Mesendoderm (in vitro differentiated cells): Measurements from ENCODE around the gene ELAC1. TPM values are rescaled to one million over a fixed set of nuclear protein-coding genes. Genes with fewer than 3 reads are reported as not detected.

ENCODE experiments used
- DNase-seq: peaks from one replicate; pipeline ENCODE4 v3.0.0; 2013
- H2AK5ac ChIP-seq: 2 replicates; pipeline ENCODE4 v1.6.1; 2013; ENCODE audit warnings: low read length, inconsistent platforms
- H2BK120ac ChIP-seq: 2 replicates; pipeline ENCODE4 v1.6.1; 2013; ENCODE audit warnings: low read depth, mild to moderate bottlenecking, low read length, moderate library complexity, mixed read lengths
- H2BK15ac ChIP-seq: replicated peaks from 2 replicates; pipeline ENCODE4 v1.6.1; 2013; ENCODE audit warnings: low read depth, mild to moderate bottlenecking, moderate library complexity
- H2BK5ac ChIP-seq: 2 replicates; pipeline ENCODE4 v1.6.1; 2013; ENCODE audit warnings: low read length, inconsistent platforms
- H3K18ac ChIP-seq: 2 replicates; pipeline ENCODE4 v1.6.1; 2013; ENCODE audit warnings: mild to moderate bottlenecking, low read length, mixed read lengths
- H3K23ac ChIP-seq: one replicate; pipeline ENCODE4 v1.6.1; 2013; ENCODE audit warnings: low read length
- H3K27ac ChIP-seq: 2 replicates; pipeline ENCODE4 v1.5.1; 2013; ENCODE audit warnings: low read depth, mild to moderate bottlenecking, inconsistent platforms, low read length, moderate library complexity
- H3K27me3 ChIP-seq: 2 replicates; pipeline ENCODE4 v1.6.1; 2013; ENCODE audit warnings: low read length, control low read depth, mild to moderate bottlenecking, inconsistent platforms; ENCODE audit not compliant: insufficient read depth, poor library complexity
- H3K36me3 ChIP-seq: 2 replicates; pipeline ENCODE4 v1.6.1; 2013; ENCODE audit warnings: low read length, inconsistent platforms; ENCODE audit not compliant: control insufficient read depth, insufficient read depth
- H3K4ac ChIP-seq: one replicate; pipeline ENCODE4 v1.6.1; 2013; ENCODE audit warnings: low read depth, mild to moderate bottlenecking, low read length, moderate library complexity
- H3K4me1 ChIP-seq: 2 replicates; pipeline ENCODE4 v1.6.1; 2013; ENCODE audit warnings: low read depth, low read length, inconsistent platforms; ENCODE audit not compliant: control insufficient read depth
- H3K4me2 ChIP-seq: 2 replicates; pipeline ENCODE4 v1.6.1; 2013; ENCODE audit warnings: low read length
- H3K4me3 ChIP-seq: 2 replicates; pipeline ENCODE4 v1.5.1; 2013; ENCODE audit warnings: mild to moderate bottlenecking, low read length
- H3K56ac ChIP-seq: one replicate; pipeline ENCODE4 v1.6.1; 2013; ENCODE audit warnings: low read length
- H3K79me1 ChIP-seq: 2 replicates; pipeline ENCODE4 v1.6.1; 2013; ENCODE audit warnings: low read length, inconsistent platforms
- H3K79me2 ChIP-seq: 2 replicates; pipeline ENCODE4 v1.6.1; 2013; ENCODE audit warnings: mild to moderate bottlenecking, low read length; ENCODE audit not compliant: control insufficient read depth, insufficient read depth
- H3K9ac ChIP-seq: 2 replicates; pipeline ENCODE4 v1.6.1; 2013; ENCODE audit warnings: low read length, inconsistent platforms
- H4K5ac ChIP-seq: one replicate; pipeline ENCODE4 v1.6.1; 2013; ENCODE audit warnings: low read length
- H4K8ac ChIP-seq: one replicate; pipeline ENCODE4 v1.6.1; 2013; ENCODE audit warnings: low read depth, mild to moderate bottlenecking, control low read depth, low read length, moderate library complexity
- WGBS: extraction: QIAGEN DNeasy Blood & Tissue Kit; methylation state at CpG from one replicate; pipeline ENCODE4 v1.1.7; 2013; ENCODE audit warnings: low lambda C conversion rate, missing lambda C conversion rate; ENCODE audit not compliant: insufficient coverage; ENCODE audit errors: extremely low coverage; 5-methylcytosine and 5-hydroxymethylcytosine counted together
- polyA plus RNA-seq, 2 experiments: library from polyadenylated mRNA; stranded (reverse); fragments of 200-250 nt; gene quantifications; one replicate each; pipeline ENCODE4 v1.2.3, GENCODE V29; 2013

The ELAC1 gene, protein sequence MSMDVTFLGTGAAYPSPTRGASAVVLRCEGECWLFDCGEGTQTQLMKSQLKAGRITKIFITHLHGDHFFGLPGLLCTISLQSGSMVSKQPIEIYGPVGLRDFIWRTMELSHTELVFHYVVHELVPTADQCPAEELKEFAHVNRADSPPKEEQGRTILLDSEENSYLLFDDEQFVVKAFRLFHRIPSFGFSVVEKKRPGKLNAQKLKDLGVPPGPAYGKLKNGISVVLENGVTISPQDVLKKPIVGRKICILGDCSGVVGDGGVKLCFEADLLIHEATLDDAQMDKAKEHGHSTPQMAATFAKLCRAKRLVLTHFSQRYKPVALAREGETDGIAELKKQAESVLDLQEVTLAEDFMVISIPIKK
- polyA plus RNA-seq (2013, experiment 1 of 2) = 5.2 TPM
- 4.8 TPM for polyA plus RNA-seq (2013, experiment 2 of 2)

DNA sequence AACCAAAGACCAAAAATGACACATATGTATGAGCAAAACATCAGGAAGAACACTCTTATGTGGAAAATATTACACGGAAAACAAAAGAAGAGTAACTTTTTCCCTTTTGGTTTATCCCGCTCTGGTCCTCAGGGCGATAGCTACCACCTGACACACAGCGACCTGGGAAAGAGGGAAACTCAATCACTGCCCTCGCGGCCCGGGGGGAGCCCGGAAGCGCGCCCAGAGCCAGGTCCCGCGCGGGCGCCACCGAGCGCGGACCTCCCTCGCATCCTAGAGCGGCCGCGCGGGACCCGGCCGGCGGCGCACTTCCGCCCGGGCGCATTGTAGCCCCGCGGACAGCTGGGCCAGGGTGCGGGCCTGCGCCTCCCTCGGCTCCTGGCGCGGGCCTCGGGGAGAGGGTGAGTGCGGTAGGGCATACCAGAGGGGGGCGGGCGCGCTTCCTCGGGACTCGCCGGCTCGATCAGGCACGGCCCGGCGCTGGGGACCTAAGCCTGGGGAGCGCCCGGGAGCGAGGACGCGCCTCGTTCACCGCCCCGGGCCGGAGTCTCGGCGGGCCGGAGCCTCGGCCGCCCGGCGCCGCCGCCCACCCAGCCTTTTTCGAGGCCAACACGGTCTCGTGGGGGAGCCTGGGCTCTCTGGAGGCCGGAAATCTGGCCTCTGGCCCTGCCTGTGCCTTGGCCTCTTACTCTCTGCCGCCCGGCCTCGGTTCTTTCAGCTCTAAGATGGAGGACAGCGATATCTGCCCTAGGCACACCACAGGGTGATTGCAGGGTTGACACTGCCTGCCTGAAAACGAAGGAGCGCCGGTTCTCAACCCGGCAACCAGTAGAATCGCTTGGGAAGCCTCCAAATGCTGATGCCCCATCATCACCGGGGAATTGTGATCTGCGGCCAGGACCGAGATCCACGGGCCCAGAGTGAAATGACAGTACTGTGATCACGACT is at the start of gene ELAC1:
ELAC1 (plus strand) TSS at position 327 of the 948 bp plus-strand sequence. CDS start 6,365 bp downstream, outside the sequence.
- peak within 1 kb of the TSS; percentile 31 for H2BK120ac ChIP-seq
- H3K27me3 ChIP-seq = no peaks in the 10 kb centered on the region
- peak within 1 kb of the TSS; percentile 89 for H3K9ac ChIP-seq
- H3K4ac ChIP-seq = peak within 1 kb of the TSS; percentile 46
- peaks cover 2% of the 10 kb centered on the region for H3K4me1 ChIP-seq
- peak within 1 kb of the TSS; percentile 88 for H4K8ac ChIP-seq
- peak within 1 kb of the TSS; percentile 56 for H3K4me2 ChIP-seq
- H3K18ac ChIP-seq = peak within 1 kb of the TSS; percentile 95
- H4K5ac ChIP-seq = no peak within 1 kb of the TSS
- H3K79me1 ChIP-seq = no peaks in the 10 kb centered on the region
- peak within 1 kb of the TSS; percentile 91 for H3K56ac ChIP-seq
- no peaks in the 10 kb centered on the region for H3K79me2 ChIP-seq
- no peak within 1 kb of the TSS for H2BK15ac ChIP-seq
- DNase-seq = peak; percentile 88
- H3K27ac ChIP-seq = peak within 1 kb of the TSS; percentile 89
- H3K4me3 ChIP-seq = peak within 1 kb of the TSS; percentile 73
- no peak within 1 kb of the TSS for H2AK5ac ChIP-seq
- H3K36me3 ChIP-seq = no peaks in the 10 kb centered on the region
- no peak within 1 kb of the TSS for H2BK5ac ChIP-seq
- H3K23ac ChIP-seq = peak within 1 kb of the TSS; percentile 72
- WGBS = no CpG with 5 or more reads among the region's 84 CpGs

DNA sequence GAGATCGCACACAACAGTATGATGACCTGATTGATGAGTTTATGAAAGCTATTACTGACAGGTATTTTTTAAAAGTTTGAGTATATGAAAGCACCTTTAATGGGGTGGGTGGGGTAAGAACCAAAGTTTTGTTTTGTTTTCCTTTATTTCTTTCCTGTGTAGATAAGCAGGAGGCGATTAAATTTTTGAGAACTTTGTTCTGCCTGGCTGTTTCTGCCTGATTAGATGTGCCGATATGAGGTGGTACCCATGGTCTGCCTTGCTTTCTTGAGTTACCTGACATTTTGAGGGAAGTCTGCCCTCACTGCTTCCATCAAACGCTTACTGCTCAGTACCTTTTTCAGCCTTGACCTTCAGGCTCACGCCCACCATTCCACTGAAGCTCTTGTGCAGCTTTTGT is 49.7 kb upstream of the ELAC1 start:
- Histone ChIP-seq H3K27me3 (no peaks in the 10 kb centered on the region), H3K79me2 (no peaks in the 10 kb centered on the region), H3K9ac (no peak overlapping the region), H3K18ac (no peak overlapping the region), H2BK120ac (no peak overlapping the region), H3K36me3 (no peaks in the 10 kb centered on the region), H3K56ac (no peak overlapping the region), H3K4ac (no peak overlapping the region), H2BK5ac (no peak overlapping the region), H3K23ac (no peak overlapping the region), H3K79me1 (no peaks in the 10 kb centered on the region), H3K4me3 (no peak overlapping the region), H4K5ac (no peak overlapping the region), H2AK5ac (no peak overlapping the region), H3K27ac (no peak overlapping the region), H4K8ac (no peak overlapping the region), H3K4me1 (no peaks in the 10 kb centered on the region), H3K4me2 (no peak overlapping the region), H2BK15ac (no peak overlapping the region)
- DNase-seq = no peak
- WGBS = no CpG with 5 or more reads among the region's 5 CpGs

DNA sequence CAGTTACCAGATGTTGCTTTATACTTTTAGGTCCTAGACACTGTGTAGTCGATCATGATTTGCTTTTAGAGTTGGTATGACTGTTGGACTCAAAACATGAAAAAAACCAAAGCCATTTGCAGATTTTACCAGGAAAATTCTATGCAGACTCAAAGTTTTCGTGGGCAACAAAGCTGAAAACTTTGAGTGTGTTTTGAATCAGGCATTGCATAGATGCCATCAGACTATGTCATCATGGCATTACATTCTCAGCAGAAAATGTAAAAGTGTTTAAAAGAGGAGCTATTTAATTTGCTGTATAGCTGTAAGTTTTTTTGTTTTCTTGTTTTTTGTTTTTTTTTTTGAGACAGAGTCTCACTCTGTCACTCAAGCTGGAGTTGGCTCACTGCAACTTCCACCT is 43.5 kb upstream of the ELAC1 start:
- Histone ChIP-seq H3K36me3 (no peaks in the 10 kb centered on the region), H3K4me2 (no peak overlapping the region), H3K23ac (no peak overlapping the region), H3K79me1 (no peaks in the 10 kb centered on the region), H3K18ac (no peak overlapping the region), H2BK120ac (no peak overlapping the region), H3K4me1 (no peaks in the 10 kb centered on the region), H3K27me3 (no peaks in the 10 kb centered on the region), H3K4me3 (no peak overlapping the region), H2BK5ac (no peak overlapping the region), H4K8ac (no peak overlapping the region), H3K79me2 (no peaks in the 10 kb centered on the region), H3K27ac (no peak overlapping the region), H2BK15ac (no peak overlapping the region), H4K5ac (no peak overlapping the region), H3K9ac (no peak overlapping the region), H3K4ac (no peak overlapping the region), H2AK5ac (no peak overlapping the region), H3K56ac (no peak overlapping the region)
- no peak for DNase-seq
- WGBS = no CpG with 5 or more reads among the region's 2 CpGs

DNA sequence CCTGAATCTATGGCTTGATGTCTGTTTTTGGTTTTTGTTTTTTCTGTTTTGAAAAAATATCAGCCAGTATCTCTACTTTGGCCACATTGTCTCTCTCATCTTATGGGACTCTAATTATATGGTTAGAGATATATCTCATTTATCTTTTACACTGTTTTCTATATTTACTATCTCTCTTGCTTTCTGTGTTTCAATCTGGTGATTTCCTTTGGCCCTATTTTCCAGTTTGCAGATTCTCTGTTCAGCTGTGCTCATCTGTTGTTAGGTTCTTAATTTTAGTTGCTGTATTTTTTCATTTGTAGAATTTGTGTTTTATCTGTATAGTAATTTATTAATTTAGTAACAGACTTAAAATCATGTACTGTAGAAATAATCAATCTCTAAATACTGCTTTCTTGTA is 41.3 kb upstream of the ELAC1 start:
- H2BK15ac ChIP-seq = no peak overlapping the region
- H3K27me3 ChIP-seq = no peaks in the 10 kb centered on the region
- H3K79me2 ChIP-seq = no peaks in the 10 kb centered on the region
- H3K56ac ChIP-seq = no peak overlapping the region
- no peak overlapping the region for H3K9ac ChIP-seq
- H3K27ac ChIP-seq = no peak overlapping the region
- H2BK120ac ChIP-seq = no peak overlapping the region
- H4K5ac ChIP-seq = no peak overlapping the region
- DNase-seq = no peak
- H3K36me3 ChIP-seq = no peaks in the 10 kb centered on the region
- no peak overlapping the region for H3K4me2 ChIP-seq
- no peaks in the 10 kb centered on the region for H3K79me1 ChIP-seq
- H3K18ac ChIP-seq = no peak overlapping the region
- no peak overlapping the region for H3K4ac ChIP-seq
- no peak overlapping the region for H2AK5ac ChIP-seq
- H4K8ac ChIP-seq = no peak overlapping the region
- H3K23ac ChIP-seq = no peak overlapping the region
- H3K4me1 ChIP-seq = no peaks in the 10 kb centered on the region
- no peak overlapping the region for H3K4me3 ChIP-seq
- no peak overlapping the region for H2BK5ac ChIP-seq

DNA sequence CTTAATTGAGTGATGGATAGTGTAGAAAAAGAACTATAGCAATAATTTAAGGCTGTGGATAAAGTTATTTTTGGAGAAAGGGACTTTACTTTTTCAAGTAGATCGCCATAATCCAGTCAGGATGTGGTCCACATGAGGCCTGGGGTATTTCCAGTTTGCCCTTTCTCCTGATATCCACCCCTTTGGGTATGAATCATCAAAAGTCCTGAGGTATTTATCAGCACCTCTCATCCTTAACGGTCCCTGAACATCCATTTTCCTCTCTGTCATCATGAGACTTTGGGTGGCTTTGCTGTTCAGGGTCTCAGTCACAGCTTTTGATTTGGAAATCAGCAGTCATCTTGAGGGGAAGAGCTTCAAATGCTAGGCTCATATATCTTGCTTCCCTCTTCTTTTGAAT is 39.3 kb upstream of the ELAC1 start:
- Histone ChIP-seq H3K4me3 (no peak overlapping the region), H3K4me1 (no peaks in the 10 kb centered on the region), H4K8ac (no peak overlapping the region), H3K27ac (no peak overlapping the region), H3K4ac (no peak overlapping the region), H2BK5ac (no peak overlapping the region), H3K27me3 (no peaks in the 10 kb centered on the region), H3K36me3 (no peaks in the 10 kb centered on the region), H3K56ac (no peak overlapping the region), H3K79me2 (no peaks in the 10 kb centered on the region), H2BK120ac (no peak overlapping the region), H4K5ac (no peak overlapping the region), H3K4me2 (no peak overlapping the region), H3K23ac (no peak overlapping the region), H2BK15ac (no peak overlapping the region), H3K9ac (no peak overlapping the region), H3K79me1 (no peaks in the 10 kb centered on the region), H2AK5ac (no peak overlapping the region), H3K18ac (no peak overlapping the region)
- no CpG with 5 or more reads among the region's 2 CpGs for WGBS
- no peak for DNase-seq
